Erythroblast (primary cell): ENCODE data around the gene GNPTG.

Experiments
- GATA1 ChIP-seq: IDR thresholded peaks from 2 replicates; pipeline ENCODE4 v1.6.1; 2011; ENCODE audit warnings: low read depth, mild to moderate bottlenecking, control low read depth, low read length, moderate library complexity
- POLR2A ChIP-seq: IDR thresholded peaks from 2 replicates; pipeline ENCODE4 v1.6.1; 2011; ENCODE audit warnings: mild to moderate bottlenecking, low read length

GRCh38 chr16:1322407-1322806 is 29.3 kb upstream of the GNPTG start:
- TF ChIP-seq POLR2A (no peak), GATA1 (no peak)
